ENCODE data around the gene SLC9A9. TPM values are rescaled to one million over a fixed set of nuclear protein-coding genes. Genes with fewer than 3 reads are reported as not detected.

The SLC9A9 gene
- polyA plus RNA-seq, 1 donor (not counting 4 experiments of a cell fraction or from before 2014, with no cell fraction given), result 5.2 TPM

DNA sequence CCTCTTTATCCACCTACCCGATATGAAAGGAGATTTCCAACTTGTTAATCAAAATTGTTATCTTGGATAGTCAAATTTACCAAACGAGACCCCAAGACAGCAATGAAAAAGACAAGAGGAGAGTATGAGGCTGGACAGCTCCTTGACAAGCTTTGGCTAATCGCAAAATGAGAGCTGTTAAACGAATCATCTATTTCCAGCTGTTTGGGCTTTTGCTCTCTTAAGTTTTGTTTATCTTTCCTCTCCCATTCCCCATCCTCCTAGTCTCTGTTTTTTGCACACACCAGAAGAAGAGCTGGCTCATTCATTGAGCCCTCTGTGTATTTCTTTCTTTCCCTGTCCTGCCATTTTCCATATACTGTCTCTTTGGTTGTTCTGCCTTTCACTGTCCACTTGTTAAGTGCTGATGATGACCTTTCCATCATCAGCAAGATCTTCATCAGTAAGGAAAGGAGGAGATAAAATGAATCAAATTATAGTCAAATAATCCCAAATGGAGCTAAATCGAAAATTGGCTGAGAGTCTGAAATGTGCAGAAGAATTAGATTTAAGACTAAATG, 161.6 kb downstream of the SLC9A9 start:
- FAIRE-seq, result no peak
- no peak overlapping the region for H2AFZ ChIP-seq (ENCODE audit: control insufficient read depth, low read length)
- no peak overlapping the region for H3K4me3 ChIP-seq (ENCODE audit: control insufficient read depth in 2 of 3, extremely low read depth in 1 of 3, insufficient read depth in 2 of 3, low read depth in 1 of 3, low read length in 3 of 3)
- H3K9ac ChIP-seq (ENCODE audit: control insufficient read depth, extremely low read depth, insufficient read depth, low read length), result no peak overlapping the region
- H3K4me2 ChIP-seq (ENCODE audit: control insufficient read depth, extremely low read depth, insufficient read depth, low read depth, low read length), result no peak overlapping the region
- H3K27ac ChIP-seq (ENCODE audit: control insufficient read depth, insufficient read depth, low read length), result no peak overlapping the region
- peaks cover 3% of the 10 kb centered on the region for H3K4me1 ChIP-seq (ENCODE audit: control insufficient read depth, extremely low read depth, insufficient read depth, low read length)
- no peak for TF ChIP-seq EZH2 (IDR thresholded peaks at IDR 0.05; ENCODE audit: low read length)
- TF ChIP-seq, protein P1, sequence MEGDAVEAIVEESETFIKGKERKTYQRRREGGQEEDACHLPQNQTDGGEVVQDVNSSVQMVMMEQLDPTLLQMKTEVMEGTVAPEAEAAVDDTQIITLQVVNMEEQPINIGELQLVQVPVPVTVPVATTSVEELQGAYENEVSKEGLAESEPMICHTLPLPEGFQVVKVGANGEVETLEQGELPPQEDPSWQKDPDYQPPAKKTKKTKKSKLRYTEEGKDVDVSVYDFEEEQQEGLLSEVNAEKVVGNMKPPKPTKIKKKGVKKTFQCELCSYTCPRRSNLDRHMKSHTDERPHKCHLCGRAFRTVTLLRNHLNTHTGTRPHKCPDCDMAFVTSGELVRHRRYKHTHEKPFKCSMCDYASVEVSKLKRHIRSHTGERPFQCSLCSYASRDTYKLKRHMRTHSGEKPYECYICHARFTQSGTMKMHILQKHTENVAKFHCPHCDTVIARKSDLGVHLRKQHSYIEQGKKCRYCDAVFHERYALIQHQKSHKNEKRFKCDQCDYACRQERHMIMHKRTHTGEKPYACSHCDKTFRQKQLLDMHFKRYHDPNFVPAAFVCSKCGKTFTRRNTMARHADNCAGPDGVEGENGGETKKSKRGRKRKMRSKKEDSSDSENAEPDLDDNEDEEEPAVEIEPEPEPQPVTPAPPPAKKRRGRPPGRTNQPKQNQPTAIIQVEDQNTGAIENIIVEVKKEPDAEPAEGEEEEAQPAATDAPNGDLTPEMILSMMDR (optimal IDR thresholded peaks at IDR 0.05 in 1 of 3, IDR thresholded peaks at IDR 0.05 in 1 of 3, conservative IDR thresholded peaks at IDR 0.05 in 1 of 3; ENCODE audit: extremely low read depth in 1 of 3, insufficient read depth in 2 of 3, low read length in 3 of 3), result no peak
- DNase-seq (ENCODE audit: low read depth, low spot score), result no peak
- H4K20me1 ChIP-seq (ENCODE audit: control insufficient read depth, extremely low read depth, insufficient read depth, low read length), result no peaks in the 10 kb centered on the region
- no peaks in the 10 kb centered on the region for H3K27me3 ChIP-seq (ENCODE audit: control insufficient read depth, extremely low read depth, insufficient read depth, low read length)
- H3K9me3 ChIP-seq (ENCODE audit: control insufficient read depth, low read depth, low read length), result no peaks in the 10 kb centered on the region
- H3K79me2 ChIP-seq (ENCODE audit: control insufficient read depth, insufficient read depth, low read length), result no peaks in the 10 kb centered on the region
- H3K9me1 ChIP-seq (ENCODE audit: control insufficient read depth, extremely low read depth, insufficient read depth, low read length), result no peaks in the 10 kb centered on the region
- dilution Hi-C loops (cut with MboI; ENCODE audit: extremely low pct_ligation_motif_present, low sequenced_read_pairs), result no loop called here
- no peaks in the 10 kb centered on the region for H3K36me3 ChIP-seq (ENCODE audit: control insufficient read depth in 2 of 2, extremely low read depth in 1 of 2, insufficient read depth in 2 of 2, low read length in 2 of 2)

DNA sequence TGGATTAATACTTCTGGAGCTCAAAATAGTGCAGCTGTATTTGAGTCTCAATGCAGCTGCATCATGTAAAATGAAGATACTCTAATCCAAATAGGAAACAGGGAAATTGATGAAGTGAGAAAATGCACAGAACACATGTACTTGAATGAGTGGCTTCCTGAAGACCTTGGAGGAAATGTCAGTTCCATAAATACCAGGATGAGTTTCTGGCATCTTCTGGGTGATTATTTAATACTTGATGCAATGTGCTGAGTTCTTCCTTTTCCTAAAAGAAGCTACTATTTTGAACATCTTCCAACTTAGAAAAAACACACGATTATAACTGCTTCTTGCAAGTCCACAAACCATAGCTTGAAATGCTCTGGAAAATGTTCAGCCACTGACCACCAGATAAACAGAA, 162.8 kb downstream of the SLC9A9 start:
- FAIRE-seq (no peak), DNase-seq (ENCODE audit: low read depth, low spot score) (no peak)
- no peaks in the 10 kb centered on the region for H3K9me1 ChIP-seq (ENCODE audit: control insufficient read depth, extremely low read depth, insufficient read depth, low read length)
- H3K79me2 ChIP-seq (ENCODE audit: control insufficient read depth, insufficient read depth, low read length), result no peaks in the 10 kb centered on the region
- no peak overlapping the region for H2AFZ ChIP-seq (ENCODE audit: control insufficient read depth, low read length)
- no peak overlapping the region for H3K4me2 ChIP-seq (ENCODE audit: control insufficient read depth, extremely low read depth, insufficient read depth, low read depth, low read length)
- H3K27me3 ChIP-seq (ENCODE audit: control insufficient read depth, extremely low read depth, insufficient read depth, low read length), result no peaks in the 10 kb centered on the region
- TF ChIP-seq EZH2 (IDR thresholded peaks at IDR 0.05; ENCODE audit: low read length), result no peak
- TF ChIP-seq, protein P1 (optimal IDR thresholded peaks at IDR 0.05 in 1 of 3, IDR thresholded peaks at IDR 0.05 in 1 of 3, conservative IDR thresholded peaks at IDR 0.05 in 1 of 3; ENCODE audit: extremely low read depth in 1 of 3, insufficient read depth in 2 of 3, low read length in 3 of 3), result no peak
- peaks cover 4% of the 10 kb centered on the region for H3K4me1 ChIP-seq (ENCODE audit: control insufficient read depth, extremely low read depth, insufficient read depth, low read length)
- H3K4me3 ChIP-seq (ENCODE audit: control insufficient read depth in 2 of 3, extremely low read depth in 1 of 3, insufficient read depth in 2 of 3, low read depth in 1 of 3, low read length in 3 of 3), result no peak overlapping the region
- no peak overlapping the region for H3K9ac ChIP-seq (ENCODE audit: control insufficient read depth, extremely low read depth, insufficient read depth, low read length)
- dilution Hi-C loops (cut with MboI; ENCODE audit: extremely low pct_ligation_motif_present, low sequenced_read_pairs), result no loop called here
- H3K9me3 ChIP-seq (ENCODE audit: control insufficient read depth, low read depth, low read length), result no peaks in the 10 kb centered on the region
- no peaks in the 10 kb centered on the region for H3K36me3 ChIP-seq (ENCODE audit: control insufficient read depth in 2 of 2, extremely low read depth in 1 of 2, insufficient read depth in 2 of 2, low read length in 2 of 2)
- no peak overlapping the region for H3K27ac ChIP-seq (ENCODE audit: control insufficient read depth, insufficient read depth, low read length)
- no peaks in the 10 kb centered on the region for H4K20me1 ChIP-seq (ENCODE audit: control insufficient read depth, extremely low read depth, insufficient read depth, low read length)

All from keratinocyte (primary cell).